ENCODE measurements around the gene CLEC18A.

Gene CLEC18A

GRCh38 chr16:69917311-69917710, 33.8 kb upstream of the CLEC18A start:
- Histone ChIP-seq H3K9me3 (ENCODE audit: control insufficient read depth, insufficient read depth, low read depth, low read length) (no peaks in the 10 kb centered on the region), H3K4me1 (ENCODE audit: control insufficient read depth, insufficient read depth, low read length) (no peaks in the 10 kb centered on the region), H3K4me3 (ENCODE audit: low read depth, low read length) (no peak overlapping the region), H3K27ac (ENCODE audit: extremely low read depth, low read depth, low read length) (no peak overlapping the region), H3K36me3 (ENCODE audit: control insufficient read depth in 2 of 2, insufficient read depth in 1 of 2, low read length in 2 of 2) (no peaks in the 10 kb centered on the region)
- CTCF ChIA-PET: interaction anchor here (0.7 to 3.0 kb wide), 3 partner anchors 12 to 121 kb away, joined by 3 to 28 read pairs (median 3); no protein-coding TSS in a partner anchor
- POLR2A ChIA-PET: interaction anchor here (0.5 to 1.2 kb wide), 2 partner anchors 12 to 407 kb away, joined by 3 to 7 read pairs; no protein-coding TSS in a partner anchor
- TF ChIP-seq, protein P1, sequence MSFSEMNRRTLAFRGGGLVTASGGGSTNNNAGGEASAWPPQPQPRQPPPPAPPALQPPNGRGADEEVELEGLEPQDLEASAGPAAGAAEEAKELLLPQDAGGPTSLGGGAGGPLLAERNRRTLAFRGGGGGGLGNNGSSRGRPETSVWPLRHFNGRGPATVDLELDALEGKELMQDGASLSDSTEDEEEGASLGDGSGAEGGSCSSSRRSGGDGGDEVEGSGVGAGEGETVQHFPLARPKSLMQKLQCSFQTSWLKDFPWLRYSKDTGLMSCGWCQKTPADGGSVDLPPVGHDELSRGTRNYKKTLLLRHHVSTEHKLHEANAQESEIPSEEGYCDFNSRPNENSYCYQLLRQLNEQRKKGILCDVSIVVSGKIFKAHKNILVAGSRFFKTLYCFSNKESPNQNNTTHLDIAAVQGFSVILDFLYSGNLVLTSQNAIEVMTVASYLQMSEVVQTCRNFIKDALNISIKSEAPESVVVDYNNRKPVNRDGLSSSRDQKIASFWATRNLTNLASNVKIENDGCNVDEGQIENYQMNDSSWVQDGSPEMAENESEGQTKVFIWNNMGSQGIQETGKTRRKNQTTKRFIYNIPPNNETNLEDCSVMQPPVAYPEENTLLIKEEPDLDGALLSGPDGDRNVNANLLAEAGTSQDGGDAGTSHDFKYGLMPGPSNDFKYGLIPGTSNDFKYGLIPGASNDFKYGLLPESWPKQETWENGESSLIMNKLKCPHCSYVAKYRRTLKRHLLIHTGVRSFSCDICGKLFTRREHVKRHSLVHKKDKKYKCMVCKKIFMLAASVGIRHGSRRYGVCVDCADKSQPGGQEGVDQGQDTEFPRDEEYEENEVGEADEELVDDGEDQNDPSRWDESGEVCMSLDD (tag by site-specific recombination; IDR thresholded peaks at IDR 0.05): no peak
- no peak for TF ChIP-seq PATZ1 (tag by site-specific recombination; IDR thresholded peaks at IDR 0.05)
- TF ChIP-seq, protein P2, sequence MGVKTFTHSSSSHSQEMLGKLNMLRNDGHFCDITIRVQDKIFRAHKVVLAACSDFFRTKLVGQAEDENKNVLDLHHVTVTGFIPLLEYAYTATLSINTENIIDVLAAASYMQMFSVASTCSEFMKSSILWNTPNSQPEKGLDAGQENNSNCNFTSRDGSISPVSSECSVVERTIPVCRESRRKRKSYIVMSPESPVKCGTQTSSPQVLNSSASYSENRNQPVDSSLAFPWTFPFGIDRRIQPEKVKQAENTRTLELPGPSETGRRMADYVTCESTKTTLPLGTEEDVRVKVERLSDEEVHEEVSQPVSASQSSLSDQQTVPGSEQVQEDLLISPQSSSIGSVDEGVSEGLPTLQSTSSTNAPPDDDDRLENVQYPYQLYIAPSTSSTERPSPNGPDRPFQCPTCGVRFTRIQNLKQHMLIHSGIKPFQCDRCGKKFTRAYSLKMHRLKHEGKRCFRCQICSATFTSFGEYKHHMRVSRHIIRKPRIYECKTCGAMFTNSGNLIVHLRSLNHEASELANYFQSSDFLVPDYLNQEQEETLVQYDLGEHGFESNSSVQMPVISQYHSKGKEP (tag by site-specific recombination; IDR thresholded peaks at IDR 0.05): no peak
- no peak for TF ChIP-seq ZNF311 (tag by site-specific recombination; IDR thresholded peaks at IDR 0.05; ENCODE audit: borderline replicate concordance)
- no peak for TF ChIP-seq ZNF776 (tag by site-specific recombination; IDR thresholded peaks at IDR 0.05; ENCODE audit: borderline replicate concordance)
- TF ChIP-seq ZNF621 (tag by site-specific recombination; IDR thresholded peaks at IDR 0.05): no peak
- TF ChIP-seq ZNF223 (tag by site-specific recombination; IDR thresholded peaks at IDR 0.05): no peak
- TF ChIP-seq ZBTB1 (tag by site-specific recombination; IDR thresholded peaks at IDR 0.05): no peak
- TF ChIP-seq ZNF658 (tag by site-specific recombination; IDR thresholded peaks at IDR 0.05): no peak
- TF ChIP-seq, protein P3, sequence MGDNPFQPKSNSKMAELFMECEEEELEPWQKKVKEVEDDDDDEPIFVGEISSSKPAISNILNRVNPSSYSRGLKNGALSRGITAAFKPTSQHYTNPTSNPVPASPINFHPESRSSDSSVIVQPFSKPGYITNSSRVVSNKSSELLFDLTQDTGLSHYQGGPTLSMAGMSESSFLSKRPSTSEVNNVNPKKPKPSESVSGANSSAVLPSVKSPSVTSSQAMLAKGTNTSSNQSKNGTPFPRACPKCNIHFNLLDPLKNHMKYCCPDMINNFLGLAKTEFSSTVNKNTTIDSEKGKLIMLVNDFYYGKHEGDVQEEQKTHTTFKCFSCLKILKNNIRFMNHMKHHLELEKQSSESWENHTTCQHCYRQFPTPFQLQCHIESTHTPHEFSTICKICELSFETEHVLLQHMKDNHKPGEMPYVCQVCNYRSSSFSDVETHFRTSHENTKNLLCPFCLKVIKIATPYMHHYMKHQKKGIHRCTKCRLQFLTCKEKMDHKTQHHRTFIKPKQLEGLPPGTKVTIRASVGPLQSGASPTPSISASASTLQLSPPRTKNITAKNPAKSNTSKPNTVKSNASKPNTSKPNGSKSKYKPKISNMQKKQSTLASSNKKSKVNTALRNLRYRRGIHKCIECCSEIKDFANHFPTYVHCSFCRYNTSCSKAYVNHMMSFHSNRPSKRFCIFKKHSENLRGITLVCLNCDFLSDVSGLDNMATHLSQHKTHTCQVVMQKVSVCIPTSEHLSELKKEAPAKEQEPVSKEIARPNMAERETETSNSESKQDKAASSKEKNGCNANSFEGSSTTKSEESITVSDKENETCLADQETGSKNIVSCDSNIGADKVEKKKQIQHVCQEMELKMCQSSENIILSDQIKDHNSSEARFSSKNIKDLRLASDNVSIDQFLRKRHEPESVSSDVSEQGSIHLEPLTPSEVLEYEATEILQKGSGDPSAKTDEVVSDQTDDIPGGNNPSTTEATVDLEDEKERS (tag by site-specific recombination; IDR thresholded peaks at IDR 0.05): no peak
- TF ChIP-seq, protein P4, sequence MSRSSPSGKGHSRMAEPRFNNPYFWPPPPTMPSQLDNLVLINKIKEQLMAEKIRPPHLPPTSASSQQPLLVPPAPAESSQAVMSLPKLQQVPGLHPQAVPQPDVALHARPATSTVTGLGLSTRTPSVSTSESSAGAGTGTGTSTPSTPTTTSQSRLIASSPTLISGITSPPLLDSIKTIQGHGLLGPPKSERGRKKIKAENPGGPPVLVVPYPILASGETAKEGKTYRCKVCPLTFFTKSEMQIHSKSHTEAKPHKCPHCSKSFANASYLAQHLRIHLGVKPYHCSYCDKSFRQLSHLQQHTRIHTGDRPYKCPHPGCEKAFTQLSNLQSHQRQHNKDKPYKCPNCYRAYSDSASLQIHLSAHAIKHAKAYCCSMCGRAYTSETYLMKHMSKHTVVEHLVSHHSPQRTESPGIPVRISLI (tag by site-specific recombination; IDR thresholded peaks at IDR 0.05): no peak

GRCh38 chr16:69917739-69918138, 33.4 kb upstream of the CLEC18A start:
- POLR2A ChIA-PET: interaction anchor here (0.5 to 1.2 kb wide), 2 partner anchors 12 to 407 kb away, joined by 3 to 7 read pairs; no protein-coding TSS in a partner anchor
- CTCF ChIA-PET: interaction anchor here (0.7 to 3.0 kb wide), 3 partner anchors 12 to 121 kb away, joined by 3 to 28 read pairs (median 3); no protein-coding TSS in a partner anchor
- Histone ChIP-seq H3K4me1 (ENCODE audit: control insufficient read depth, insufficient read depth, low read length) (no peaks in the 10 kb centered on the region), H3K9me3 (ENCODE audit: control insufficient read depth, insufficient read depth, low read depth, low read length) (no peaks in the 10 kb centered on the region), H3K4me3 (ENCODE audit: low read depth, low read length) (no peak overlapping the region), H3K36me3 (ENCODE audit: control insufficient read depth in 2 of 2, insufficient read depth in 1 of 2, low read length in 2 of 2) (no peaks in the 10 kb centered on the region), H3K27ac (ENCODE audit: extremely low read depth, low read depth, low read length) (no peak overlapping the region)
- TF ChIP-seq ZNF184 (tag by site-specific recombination; IDR thresholded peaks at IDR 0.05) (no peak), ZEB2 (tag by site-specific recombination; IDR thresholded peaks at IDR 0.05) (no peak), ZNF610 (tag by site-specific recombination; IDR thresholded peaks at IDR 0.05; ENCODE audit: borderline replicate concordance) (no peak), ZNF529 (tag by site-specific recombination; IDR thresholded peaks at IDR 0.05; ENCODE audit: insufficient replicate concordance) (no peak), ZNF341 (tag by site-specific recombination; IDR thresholded peaks at IDR 0.05; ENCODE audit: low read depth) (no peak), BCL11A (tag by site-specific recombination; IDR thresholded peaks at IDR 0.05; ENCODE audit: low read depth) (no peak), ZNF202 (tag by site-specific recombination; IDR thresholded peaks at IDR 0.05; ENCODE audit: borderline replicate concordance) (no peak), ZNF701 (tag by site-specific recombination; IDR thresholded peaks at IDR 0.05) (no peak)
- TF ChIP-seq, protein P5, sequence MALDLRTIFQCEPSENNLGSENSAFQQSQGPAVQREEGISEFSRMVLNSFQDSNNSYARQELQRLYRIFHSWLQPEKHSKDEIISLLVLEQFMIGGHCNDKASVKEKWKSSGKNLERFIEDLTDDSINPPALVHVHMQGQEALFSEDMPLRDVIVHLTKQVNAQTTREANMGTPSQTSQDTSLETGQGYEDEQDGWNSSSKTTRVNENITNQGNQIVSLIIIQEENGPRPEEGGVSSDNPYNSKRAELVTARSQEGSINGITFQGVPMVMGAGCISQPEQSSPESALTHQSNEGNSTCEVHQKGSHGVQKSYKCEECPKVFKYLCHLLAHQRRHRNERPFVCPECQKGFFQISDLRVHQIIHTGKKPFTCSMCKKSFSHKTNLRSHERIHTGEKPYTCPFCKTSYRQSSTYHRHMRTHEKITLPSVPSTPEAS (tag by site-specific recombination; IDR thresholded peaks at IDR 0.05): no peak
- TF ChIP-seq, protein P6, sequence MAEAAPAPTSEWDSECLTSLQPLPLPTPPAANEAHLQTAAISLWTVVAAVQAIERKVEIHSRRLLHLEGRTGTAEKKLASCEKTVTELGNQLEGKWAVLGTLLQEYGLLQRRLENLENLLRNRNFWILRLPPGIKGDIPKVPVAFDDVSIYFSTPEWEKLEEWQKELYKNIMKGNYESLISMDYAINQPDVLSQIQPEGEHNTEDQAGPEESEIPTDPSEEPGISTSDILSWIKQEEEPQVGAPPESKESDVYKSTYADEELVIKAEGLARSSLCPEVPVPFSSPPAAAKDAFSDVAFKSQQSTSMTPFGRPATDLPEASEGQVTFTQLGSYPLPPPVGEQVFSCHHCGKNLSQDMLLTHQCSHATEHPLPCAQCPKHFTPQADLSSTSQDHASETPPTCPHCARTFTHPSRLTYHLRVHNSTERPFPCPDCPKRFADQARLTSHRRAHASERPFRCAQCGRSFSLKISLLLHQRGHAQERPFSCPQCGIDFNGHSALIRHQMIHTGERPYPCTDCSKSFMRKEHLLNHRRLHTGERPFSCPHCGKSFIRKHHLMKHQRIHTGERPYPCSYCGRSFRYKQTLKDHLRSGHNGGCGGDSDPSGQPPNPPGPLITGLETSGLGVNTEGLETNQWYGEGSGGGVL (tag by site-specific recombination; IDR thresholded peaks at IDR 0.05): no peak

Measured in HEK293 (cell line).